Peyer's patch (tissue), 4 donors: Measurements from ENCODE around the gene NSL1.
"Not testable (repeated sequence)": the region's sequence is repeated elsewhere in the genome, so short reads cannot be mapped to it uniquely, and the experiment has no call there.

ENCODE experiments used
- CTCF ChIP-seq, 6 experiments: fragments of 450-650 bp in 4 of 6; fragments of 200-600 bp in 2 of 6; sonication (generic) in 1 of 6; IDR thresholded peaks; one replicate each; pipeline ENCODE4 v1.5.1; 2017 to 2019; ENCODE audit warnings: antibody characterized with exemption in 6 of 6, mild to moderate bottlenecking in 3 of 6, moderate library complexity in 1 of 6
- POLR2A ChIP-seq, 2 donors: fragments of 450-650 bp; IDR thresholded peaks; one replicate each; pipeline ENCODE4 v1.5.1; 2017; ENCODE audit warnings: antibody characterized with exemption in 2 of 2, mild to moderate bottlenecking in 2 of 2, moderate library complexity in 2 of 2

GRCh38 chr1:212764718-212765281 lies 26.8 kb downstream of the NSL1 start:
- not testable (repeated sequence) for TF ChIP-seq CTCF, POLR2A (IDR thresholded peaks at IDR 0.05)
